Hepatocyte (in vitro differentiated cells): ENCODE results near the gene CD82. TPM values are rescaled to one million over a fixed set of nuclear protein-coding genes. Genes with fewer than 3 reads are reported as not detected.

Experiments
- DNase-seq: peaks from one replicate; pipeline ENCODE4 v3.0.0-alpha.2; 2016; ENCODE audit warnings: low spot score
- H2AFZ ChIP-seq: fragments of 200-600 bp; sonication (generic); 2 replicates; pipeline ENCODE4 v1.6.0; 2016; ENCODE audit warnings: antibody characterized with exemption, mild to moderate bottlenecking
- H3K27ac ChIP-seq: fragments of 200-600 bp; sonication (generic); 2 replicates; pipeline ENCODE4 v1.5.1; 2016; ENCODE audit warnings: mild to moderate bottlenecking
- H3K27me3 ChIP-seq: fragments of 200-600 bp; sonication (generic); 2 replicates; pipeline ENCODE4 v1.6.1; 2016
- H3K36me3 ChIP-seq: fragments of 200-600 bp; sonication (generic); replicated peaks from 2 replicates; pipeline ENCODE4 v1.5.1; 2016; ENCODE audit warnings: low read depth; ENCODE audit not compliant: insufficient read depth
- H3K4me1 ChIP-seq: fragments of 200-600 bp; sonication (generic); 2 replicates; pipeline ENCODE4 v1.5.1; 2016; ENCODE audit warnings: mild to moderate bottlenecking, moderate library complexity; ENCODE audit not compliant: insufficient read depth
- H3K4me2 ChIP-seq: fragments of 200-600 bp; sonication (generic); 2 replicates; pipeline ENCODE4 v1.6.0; 2016
- H3K4me3 ChIP-seq: fragments of 200-600 bp; sonication (generic); 2 replicates; pipeline ENCODE4 v1.5.1; 2016; ENCODE audit warnings: mild to moderate bottlenecking
- H3K79me2 ChIP-seq: fragments of 200-600 bp; sonication (generic); 2 replicates; pipeline ENCODE4 v1.6.0; 2017; ENCODE audit warnings: mild to moderate bottlenecking
- H3K9me2 ChIP-seq: fragments of 200-600 bp; sonication (generic); replicated peaks from 2 replicates; pipeline ENCODE4 v1.6.0; 2017; ENCODE audit warnings: mild to moderate bottlenecking; ENCODE audit not compliant: insufficient read depth
- H3K9me3 ChIP-seq: fragments of 200-600 bp; sonication (generic); 2 replicates; pipeline ENCODE4 v1.5.1; 2016; ENCODE audit warnings: low read depth, mild to moderate bottlenecking
- H4K20me1 ChIP-seq: fragments of 200-600 bp; sonication (generic); 2 replicates; pipeline ENCODE4 v1.6.0; 2016; ENCODE audit warnings: mild to moderate bottlenecking; ENCODE audit not compliant: insufficient read depth, poor library complexity, severe bottlenecking
- CTCF ChIP-seq: fragments of 200-600 bp; sonication (generic); IDR thresholded peaks from 2 replicates; pipeline ENCODE4 v1.5.1; 2016; ENCODE audit warnings: antibody characterized with exemption, mild to moderate bottlenecking; ENCODE audit not compliant: poor library complexity
- EZH2 ChIP-seq: fragments of 200-600 bp; sonication (generic); IDR thresholded peaks from 2 replicates; pipeline ENCODE4 v1.6.1; 2016; ENCODE audit warnings: antibody characterized with exemption, mild to moderate bottlenecking, borderline replicate concordance
- EZH2phosphoT487 ChIP-seq: fragments of 200-600 bp; sonication (generic); IDR thresholded peaks from one replicate; pipeline ENCODE4 v1.6.1; 2018; ENCODE audit warnings: antibody characterized with exemption, mild to moderate bottlenecking, low read depth, moderate library complexity; ENCODE audit not compliant: unreplicated experiment, severe bottlenecking
- WGBS: methylation state at CpG from one replicate; pipeline ENCODE4 v1.1.6; 2016; ENCODE audit warnings: low lambda C conversion rate; ENCODE audit errors: missing lambda C conversion rate; 5-methylcytosine and 5-hydroxymethylcytosine counted together
- polyA plus RNA-seq: library from polyadenylated mRNA; unstranded; fragments of >200 nt; fragmentation: Nextera tagmentation; extraction: Ambion mirVana; gene quantifications from 2 replicates; pipeline ENCODE4 v1.2.1, GENCODE V29; 2016
- total RNA-seq: library from RNA; depleted of rRNA; stranded (reverse); fragments of >200 nt; gene quantifications from 2 replicates; pipeline ENCODE4 v1.2.3, GENCODE V29; 2014

The CD82 gene
- total and polyA plus RNA-seq, 2 experiments from 2014 or later: 38.7 to 157 TPM

GRCh38 chr11:44632466-44633123 is 67.1 kb downstream of the CD82 start:
- TF ChIP-seq EZH2phosphoT487 (no peak), EZH2 (no peak), CTCF (peak; percentile 32)
- H3K36me3 ChIP-seq: no peaks in the 10 kb centered on the region
- no peaks in the 10 kb centered on the region for H4K20me1 ChIP-seq
- H3K9me2 ChIP-seq: no peaks in the 10 kb centered on the region
- WGBS: 49% methylated on average over 10 of the region's 10 CpGs
- peak; percentile 52 for DNase-seq
- no peak overlapping the region for H3K27ac ChIP-seq
- H3K4me3 ChIP-seq: no peak overlapping the region
- H3K27me3 ChIP-seq: no peaks in the 10 kb centered on the region
- peaks cover 19% of the 10 kb centered on the region for H3K4me1 ChIP-seq
- no peaks in the 10 kb centered on the region for H3K79me2 ChIP-seq
- no peak overlapping the region for H3K4me2 ChIP-seq
- H2AFZ ChIP-seq: no peak overlapping the region
- no peaks in the 10 kb centered on the region for H3K9me3 ChIP-seq

GRCh38 chr11:44633641-44634040 is 68.2 kb downstream of the CD82 start:
- DNase-seq: peak; percentile 7
- no peaks in the 10 kb centered on the region for H3K9me3 ChIP-seq
- H3K4me3 ChIP-seq: no peak overlapping the region
- H2AFZ ChIP-seq: no peak overlapping the region
- no peak overlapping the region for H3K27ac ChIP-seq
- no peaks in the 10 kb centered on the region for H3K9me2 ChIP-seq
- H3K79me2 ChIP-seq: no peaks in the 10 kb centered on the region
- H3K27me3 ChIP-seq: no peaks in the 10 kb centered on the region
- no peaks in the 10 kb centered on the region for H3K36me3 ChIP-seq
- H3K4me2 ChIP-seq: no peak overlapping the region
- 59% methylated on average over 6 of the region's 6 CpGs for whole genome bisulfite sequencing
- H4K20me1 ChIP-seq: no peaks in the 10 kb centered on the region
- peak; percentile 33 for TF ChIP-seq CTCF
- TF ChIP-seq EZH2phosphoT487: no peak
- TF ChIP-seq EZH2: no peak
- H3K4me1 ChIP-seq: peaks cover 12% of the 10 kb centered on the region

- TF ChIP-seq CTCF (no peak), EZH2 (no peak), EZH2phosphoT487 (no peak)
- Histone ChIP-seq H3K79me2 (no peaks in the 10 kb centered on the region), H3K4me3 (no peak overlapping the region), H3K4me2 (peak overlapping the region; percentile 51), H3K9me2 (no peaks in the 10 kb centered on the region), H4K20me1 (no peaks in the 10 kb centered on the region), H2AFZ (no peak overlapping the region), H3K27me3 (no peaks in the 10 kb centered on the region), H3K27ac (no peak overlapping the region), H3K4me1 (peaks cover 12% of the 10 kb centered on the region), H3K36me3 (no peaks in the 10 kb centered on the region), H3K9me3 (no peaks in the 10 kb centered on the region)
- peak; percentile 92 for DNase-seq
- WGBS: 44% methylated on average over 23 of the region's 24 CpGs
Measured at GRCh38 chr11:44634401-44635281, 69.2 kb downstream of the CD82 start.
